ENCODE data around the gene MEAK7. TPM values are rescaled to one million over a fixed set of nuclear protein-coding genes. Genes with fewer than 3 reads are reported as not detected.
A peak's percentile ranks its signal among the peaks of the same experiment; 100 is the strongest.

Gene MEAK7
- total RNA-seq, 4 donors from 2014 or later = 7.9 to 30.5 (median 10.4) TPM

DNA sequence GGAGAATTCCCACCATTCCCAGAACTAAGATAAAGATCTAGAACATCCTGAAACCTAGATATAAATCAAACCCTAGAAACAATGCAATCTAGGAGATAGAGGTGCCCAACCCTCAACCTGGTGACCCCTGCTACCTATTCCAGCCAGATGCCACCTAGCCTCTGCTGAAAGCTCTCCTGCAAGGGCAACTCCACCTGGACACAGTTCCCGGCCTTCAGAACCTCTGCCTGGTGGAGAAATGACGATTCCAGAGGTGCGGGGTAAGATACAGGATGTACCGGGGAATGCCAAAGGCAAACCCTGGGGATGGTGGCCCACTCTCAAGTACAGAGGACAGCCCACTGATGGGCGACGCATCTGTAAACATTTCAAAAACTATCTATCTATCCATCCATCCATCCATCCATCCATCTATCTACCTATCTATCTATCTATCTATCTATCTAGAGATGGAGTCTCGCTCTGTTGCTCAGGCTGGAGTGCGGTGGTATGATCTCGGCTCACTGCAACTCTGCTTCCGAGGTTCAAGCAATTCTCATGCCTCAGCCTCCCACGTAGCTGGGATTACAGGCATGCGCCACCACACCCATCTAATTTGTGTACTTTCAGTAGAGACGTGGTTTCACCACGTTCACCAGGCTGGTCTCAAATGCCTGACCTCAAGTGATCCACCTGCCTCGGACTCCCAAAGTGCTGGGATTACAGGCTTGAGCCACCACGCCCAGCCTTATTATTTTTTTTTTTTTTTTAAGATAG is 19.0 kb downstream of the MEAK7 start:
- no peak overlapping the region for H3K4me3 ChIP-seq
- peaks cover 0 to 90% of the 10 kb centered on the region in 2 donors for H3K36me3 ChIP-seq
- no peak overlapping the region for H3K27ac ChIP-seq
- ATAC-seq = no peak
- no peak for TF ChIP-seq POLR2AphosphoS5 (IDR thresholded peaks at IDR 0.05)
- TF ChIP-seq, protein P1, sequence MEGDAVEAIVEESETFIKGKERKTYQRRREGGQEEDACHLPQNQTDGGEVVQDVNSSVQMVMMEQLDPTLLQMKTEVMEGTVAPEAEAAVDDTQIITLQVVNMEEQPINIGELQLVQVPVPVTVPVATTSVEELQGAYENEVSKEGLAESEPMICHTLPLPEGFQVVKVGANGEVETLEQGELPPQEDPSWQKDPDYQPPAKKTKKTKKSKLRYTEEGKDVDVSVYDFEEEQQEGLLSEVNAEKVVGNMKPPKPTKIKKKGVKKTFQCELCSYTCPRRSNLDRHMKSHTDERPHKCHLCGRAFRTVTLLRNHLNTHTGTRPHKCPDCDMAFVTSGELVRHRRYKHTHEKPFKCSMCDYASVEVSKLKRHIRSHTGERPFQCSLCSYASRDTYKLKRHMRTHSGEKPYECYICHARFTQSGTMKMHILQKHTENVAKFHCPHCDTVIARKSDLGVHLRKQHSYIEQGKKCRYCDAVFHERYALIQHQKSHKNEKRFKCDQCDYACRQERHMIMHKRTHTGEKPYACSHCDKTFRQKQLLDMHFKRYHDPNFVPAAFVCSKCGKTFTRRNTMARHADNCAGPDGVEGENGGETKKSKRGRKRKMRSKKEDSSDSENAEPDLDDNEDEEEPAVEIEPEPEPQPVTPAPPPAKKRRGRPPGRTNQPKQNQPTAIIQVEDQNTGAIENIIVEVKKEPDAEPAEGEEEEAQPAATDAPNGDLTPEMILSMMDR (IDR thresholded peaks at IDR 0.05) = no peak
- no peaks in the 10 kb centered on the region for H3K27me3 ChIP-seq
- H3K4me1 ChIP-seq = peaks cover 0 to 4% (median 0%) of the 10 kb centered on the region in 3 donors
- WGBS, 2 donors (ENCODE audit: low coverage in 1 of 2) = 94 to 96% methylated on average over 9 to 15 of the region's 16 CpGs
- H3K9me3 ChIP-seq = no peaks in the 10 kb centered on the region

DNA sequence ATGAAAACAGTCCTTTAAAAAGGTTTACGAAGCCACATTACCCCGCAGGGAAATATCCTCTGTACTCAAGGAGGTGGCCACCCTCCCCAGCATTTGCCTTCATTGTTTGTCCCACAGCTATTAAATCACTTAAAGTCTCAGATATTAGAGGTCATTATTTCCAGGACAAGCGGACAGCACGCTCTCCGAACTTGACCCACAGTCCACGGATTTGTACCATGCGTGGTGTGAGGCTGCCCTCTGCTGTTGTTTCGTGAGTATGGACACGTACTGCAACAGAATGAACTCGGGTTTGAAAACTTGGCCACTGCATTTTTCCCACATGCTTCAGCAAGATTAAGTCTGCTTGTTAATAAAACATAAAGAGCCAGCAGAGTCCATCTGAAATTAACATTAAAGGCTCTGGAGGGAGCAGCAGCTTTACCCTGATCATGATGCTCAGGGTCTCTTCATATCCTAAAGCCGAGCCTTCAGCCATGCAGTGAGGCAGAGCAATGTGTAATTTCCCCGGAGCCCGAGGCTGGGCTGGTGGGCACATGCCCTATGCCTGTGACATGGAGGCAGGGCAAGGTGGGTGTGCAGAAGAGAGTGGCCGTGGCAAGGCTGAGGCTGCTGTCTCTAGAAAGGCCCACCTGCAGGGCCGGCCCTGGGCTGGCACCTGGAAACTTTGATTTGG is 19.7 kb downstream of the MEAK7 start:
- ATAC-seq = no peak
- WGBS, 2 donors (ENCODE audit: low coverage in 1 of 2) = 31 to 36% methylated on average over 10 to 13 of the region's 15 CpGs
- Histone ChIP-seq H3K4me1 (peaks cover 0 to 4% (median 0%) of the 10 kb centered on the region in 3 donors), H3K4me3 (no peak overlapping the region), H3K9me3 (no peaks in the 10 kb centered on the region), H3K27me3 (no peaks in the 10 kb centered on the region), H3K27ac (no peak overlapping the region), H3K36me3 (peaks cover 0 to 92% of the 10 kb centered on the region in 2 donors)
- TF ChIP-seq POLR2AphosphoS5 (IDR thresholded peaks at IDR 0.05) (no peak), EP300 (IDR thresholded peaks at IDR 0.05) (no peak)
- TF ChIP-seq, protein P1 (IDR thresholded peaks at IDR 0.05) = peak in 3 of 4 experiments; percentile 78 to 86 (median 80)

DNA sequence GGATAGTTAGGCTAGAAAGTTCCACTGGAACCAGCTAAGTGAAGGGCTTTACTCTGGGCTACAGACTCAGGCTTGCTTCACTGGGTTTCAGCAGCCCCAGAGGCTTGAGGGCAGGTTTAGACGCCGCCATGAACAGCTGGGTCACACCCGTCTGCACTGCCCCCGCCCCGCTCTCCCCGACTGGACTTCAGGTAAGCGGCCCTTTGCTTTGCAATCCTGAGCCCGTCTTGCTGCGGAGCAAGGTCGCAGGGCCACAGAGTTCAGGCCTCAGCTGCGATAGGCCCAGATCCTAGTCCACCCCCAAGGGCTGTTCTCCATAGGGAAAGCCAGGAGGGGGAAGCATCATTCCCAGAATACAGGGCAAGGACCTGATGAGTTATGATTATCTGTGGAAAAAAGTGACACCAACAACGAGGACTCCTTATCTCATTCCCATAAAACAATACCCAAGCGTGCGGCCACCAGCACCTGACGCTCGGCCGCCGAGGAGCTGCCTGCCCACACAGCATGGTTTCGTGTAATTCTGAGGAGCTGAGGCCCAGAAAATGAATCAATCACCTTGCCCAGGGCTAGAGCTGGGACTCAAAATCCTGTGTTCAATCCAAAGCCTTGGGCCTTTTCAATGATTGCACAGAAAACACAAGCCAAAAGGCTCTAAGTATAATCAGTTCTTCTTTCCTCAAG is 20.4 kb downstream of the MEAK7 start:
- peaks cover 0 to 92% of the 10 kb centered on the region in 2 donors for H3K36me3 ChIP-seq
- TF ChIP-seq, protein P1 (IDR thresholded peaks at IDR 0.05) = no peak
- TF ChIP-seq POLR2AphosphoS5 (IDR thresholded peaks at IDR 0.05) = no peak
- TF ChIP-seq EP300 (IDR thresholded peaks at IDR 0.05) = no peak
- no peak for TF ChIP-seq POLR2A (IDR thresholded peaks at IDR 0.05)
- no peak overlapping the region for H3K27ac ChIP-seq
- H3K9me3 ChIP-seq = no peaks in the 10 kb centered on the region
- 97 to 100% methylated on average over 1 to 7 of the region's 19 CpGs for WGBS, 2 donors (ENCODE audit: low coverage in 1 of 2)
- no peaks in the 10 kb centered on the region for H3K27me3 ChIP-seq
- no peak for ATAC-seq
- peaks cover 0 to 4% (median 0%) of the 10 kb centered on the region in 3 donors for H3K4me1 ChIP-seq
- H3K4me3 ChIP-seq = no peak overlapping the region

DNA sequence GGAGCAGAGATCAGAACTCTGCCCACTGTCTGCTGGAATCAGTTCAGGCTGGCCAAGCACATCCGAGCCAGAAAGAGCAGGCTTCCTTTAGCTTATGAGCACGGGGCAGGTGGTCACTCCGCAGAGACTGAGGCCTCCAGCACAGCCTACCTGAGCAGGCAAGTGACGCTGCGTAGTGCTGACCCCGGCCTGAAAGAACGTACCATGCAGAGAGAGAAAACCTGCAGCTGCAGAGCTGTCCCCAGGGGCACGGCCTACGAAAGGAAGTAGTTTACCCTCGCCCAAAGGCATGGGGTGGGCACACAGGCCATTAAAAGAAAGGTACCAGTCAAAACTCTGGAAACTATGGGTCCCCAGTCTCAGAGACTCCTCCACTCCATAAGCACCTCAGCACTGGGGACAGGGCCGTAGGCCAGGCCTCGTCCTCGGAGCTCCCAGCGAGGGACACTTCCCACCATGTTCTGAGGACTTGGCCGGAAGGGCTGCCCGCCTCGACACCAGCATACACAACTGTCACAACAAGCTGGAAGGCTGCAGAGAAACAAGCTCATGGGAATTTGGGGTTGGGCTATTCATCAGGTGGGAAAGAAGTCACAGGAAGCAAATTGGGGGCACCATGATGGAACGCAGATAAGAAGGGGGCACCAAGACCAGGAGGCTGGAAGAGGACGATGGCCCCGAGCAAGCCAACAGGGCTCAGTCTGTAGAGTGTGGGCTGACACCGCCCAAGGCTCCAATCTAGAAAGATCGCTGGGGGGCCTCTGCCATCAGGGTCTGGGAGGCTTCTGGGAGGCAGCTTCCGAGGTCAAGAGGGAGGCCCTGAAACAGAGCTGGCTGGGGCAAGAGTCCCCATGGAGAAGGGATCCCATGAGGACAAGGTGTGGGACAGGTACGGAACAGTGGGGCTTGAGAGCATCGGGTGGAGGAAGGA is 21.2 kb downstream of the MEAK7 start:
- TF ChIP-seq, protein P1 (IDR thresholded peaks at IDR 0.05) = no peak
- no peak for TF ChIP-seq EP300 (IDR thresholded peaks at IDR 0.05)
- TF ChIP-seq POLR2AphosphoS5 (IDR thresholded peaks at IDR 0.05) = no peak
- no peak for TF ChIP-seq POLR2A (IDR thresholded peaks at IDR 0.05)
- WGBS, 2 donors (ENCODE audit: low coverage in 1 of 2) = 83 to 91% methylated on average over 4 to 7 of the region's 25 CpGs
- Histone ChIP-seq H3K9me3 (no peaks in the 10 kb centered on the region), H3K36me3 (peaks cover 0 to 92% of the 10 kb centered on the region in 2 donors), H3K27me3 (no peaks in the 10 kb centered on the region), H3K4me1 (peaks cover 0 to 4% (median 0%) of the 10 kb centered on the region in 3 donors), H3K27ac (no peak overlapping the region), H3K4me3 (no peak overlapping the region)
- no peak for ATAC-seq
